ENCODE measurements around the gene POLN.

POLN gene

GRCh38 chr4:2047031-2047660 is 194.8 kb downstream of the POLN start:
- no peak for DNase-seq (ENCODE audit: low read depth, low spot score)
- H3K4me3 ChIP-seq (ENCODE audit: low read depth, low read length): no peak overlapping the region
- no peak for TF ChIP-seq CTCF (IDR thresholded peaks at IDR 0.05; ENCODE audit: insufficient read depth, low read length, missing control alignments)
- ChIA-PET CTCF (no interaction called here), POLR2A (no interaction called here)

DNA sequence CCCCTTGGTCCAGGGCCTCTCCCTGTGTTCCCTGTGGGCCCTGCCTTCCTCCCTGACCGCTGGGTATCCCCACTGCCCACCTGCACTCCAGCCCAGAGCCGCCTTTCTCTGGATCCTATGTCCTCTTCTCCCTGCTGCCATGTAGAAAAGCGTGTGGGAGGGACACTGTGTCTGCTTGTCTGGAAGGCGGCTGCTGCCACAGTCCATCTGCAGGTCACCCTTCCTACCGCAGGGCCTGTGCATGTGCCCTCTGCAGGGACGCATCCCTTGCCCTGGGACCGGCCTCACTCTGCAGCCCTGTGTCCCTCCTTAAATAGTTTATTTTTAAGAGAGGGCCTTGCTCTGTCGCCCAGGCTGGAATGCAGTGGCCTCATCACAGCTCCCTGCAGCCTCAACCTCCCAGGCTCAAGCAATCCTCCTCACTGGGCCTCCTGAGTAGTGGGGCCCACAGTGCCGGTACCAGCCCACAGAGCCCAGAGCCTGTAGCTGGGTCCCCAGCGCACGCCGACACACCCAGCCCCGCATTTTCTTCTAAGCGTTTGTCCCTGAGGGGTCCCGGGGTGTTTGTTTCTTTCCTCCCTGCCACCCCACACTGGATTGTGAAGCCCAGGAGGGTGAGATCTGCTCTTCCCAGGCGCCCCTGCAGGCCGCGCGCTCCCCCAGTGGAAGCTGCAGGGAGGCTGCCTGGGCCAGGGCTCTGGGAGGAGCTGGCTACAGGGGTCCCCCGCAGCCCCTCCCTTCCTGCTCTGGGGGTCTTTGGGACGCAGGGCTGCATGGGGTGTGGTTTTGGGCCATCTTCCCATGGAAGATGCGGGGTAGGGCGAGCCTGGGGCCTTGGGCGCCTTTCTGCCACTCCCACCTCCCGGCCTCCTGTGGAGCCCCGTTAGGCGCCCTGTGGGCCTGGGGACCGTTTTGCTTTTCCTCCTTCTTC is 195.6 kb downstream of the POLN start:
- CTCF ChIA-PET: no interaction called here
- H3K4me3 ChIP-seq (ENCODE audit: low read depth, low read length): no peak overlapping the region
- POLR2A ChIA-PET: no interaction called here
- no peak for DNase-seq (ENCODE audit: low read depth, low spot score)
- no peak for TF ChIP-seq CTCF (IDR thresholded peaks at IDR 0.05; ENCODE audit: insufficient read depth, low read length, missing control alignments)

DNA sequence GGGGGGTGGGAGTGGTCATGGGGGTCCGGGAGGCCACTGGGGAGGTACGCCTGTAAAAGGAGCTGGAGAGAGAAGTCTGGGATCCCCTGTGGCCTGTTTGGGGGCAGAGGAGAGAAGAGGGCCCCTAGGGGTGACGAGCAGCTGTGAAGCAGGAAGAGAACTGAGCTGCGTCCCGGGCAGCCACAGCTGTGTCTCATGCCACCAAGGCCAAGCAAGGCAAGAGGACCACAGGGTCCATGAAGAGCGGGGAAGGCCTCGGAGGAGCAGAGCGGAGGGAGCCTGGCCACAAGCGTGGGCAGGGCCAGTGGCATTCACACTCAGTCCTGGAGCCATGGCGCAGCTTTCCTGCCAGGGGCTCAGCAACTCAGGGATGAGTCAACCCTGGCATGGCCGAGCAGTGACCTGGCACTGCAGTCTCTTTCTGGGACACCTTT is 196.4 kb downstream of the POLN start:
- no peak for TF ChIP-seq CTCF (IDR thresholded peaks at IDR 0.05; ENCODE audit: insufficient read depth, low read length, missing control alignments)
- ChIA-PET POLR2A (interaction anchor here (0.6 kb wide), 1 partner anchor 35 kb away, joined by 3 read pairs; no protein-coding TSS in a partner anchor), CTCF (no interaction called here)
- DNase-seq (ENCODE audit: low read depth, low spot score): no peak
- H3K4me3 ChIP-seq (ENCODE audit: low read depth, low read length): no peak overlapping the region

- H3K4me3 ChIP-seq (ENCODE audit: low read depth, low read length): no peak overlapping the region
- DNase-seq (ENCODE audit: low read depth, low spot score): no peak
- CTCF ChIA-PET: no interaction called here
- no peak for TF ChIP-seq CTCF (IDR thresholded peaks at IDR 0.05; ENCODE audit: insufficient read depth, low read length, missing control alignments)
- POLR2A ChIA-PET: interaction anchor here (0.6 kb wide), 1 partner anchor 34 kb away, joined by 3 read pairs; no protein-coding TSS in a partner anchor
These were observed 197.1 kb downstream of the POLN start for GRCh38 chr4:2044542-2045517.

DNA sequence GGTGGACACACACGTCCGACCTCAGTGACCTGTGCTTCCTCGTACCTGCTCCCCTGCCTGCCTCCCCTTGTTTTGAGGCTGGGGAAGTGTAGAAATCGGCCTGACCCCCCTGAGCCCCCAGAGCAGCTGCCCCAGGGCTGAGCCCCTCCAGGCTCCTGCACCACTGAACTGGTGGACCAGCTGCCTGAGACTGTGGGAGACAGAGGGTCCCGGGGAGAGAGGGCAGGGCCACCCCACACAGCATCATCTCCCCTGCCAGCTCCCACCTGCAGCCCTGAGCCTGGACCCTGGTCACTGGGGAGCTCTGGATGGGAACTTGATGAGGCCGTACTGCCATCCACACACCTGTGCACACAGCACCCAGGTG is 197.8 kb downstream of the POLN start:
- POLR2A ChIA-PET: no interaction called here
- no peak for DNase-seq (ENCODE audit: low read depth, low spot score)
- CTCF ChIA-PET: no interaction called here
- no peak for TF ChIP-seq CTCF (IDR thresholded peaks at IDR 0.05; ENCODE audit: insufficient read depth, low read length, missing control alignments)
- H3K4me3 ChIP-seq (ENCODE audit: low read depth, low read length): no peak overlapping the region

Data from AG04449 (cell line).